Measurements from ENCODE around the gene ZNHIT2. TPM values are rescaled to one million over a fixed set of nuclear protein-coding genes. Genes with fewer than 3 reads are reported as not detected.

The ZNHIT2 gene
- total RNA-seq, 1 donor from 2014 or later = 35.3 TPM

GRCh38 chr11:65090628-65091027 is 26.9 kb downstream of the ZNHIT2 start:
- intact Hi-C loops (cut with DNase I) = no loop called here
- H3K9me3 ChIP-seq = no peaks in the 10 kb centered on the region
- TF ChIP-seq CTCF (IDR thresholded peaks at IDR 0.05) = no peak
- H3K27me3 ChIP-seq = no peaks in the 10 kb centered on the region
- H3K27ac ChIP-seq = no peak overlapping the region
- peaks cover 25 to 39% of the 10 kb centered on the region in 2 donors for H3K36me3 ChIP-seq
- H3K4me1 ChIP-seq = peaks cover 0 to 1% of the 10 kb centered on the region in 2 donors
- no peak overlapping the region for H3K4me3 ChIP-seq
- no peak for DNase-seq (ENCODE audit: low spot score in 2 of 2)

- no peak for DNase-seq (ENCODE audit: low spot score in 2 of 2)
- H3K27me3 ChIP-seq = no peaks in the 10 kb centered on the region
- H3K4me1 ChIP-seq = peaks cover 8 to 9% of the 10 kb centered on the region in 2 donors
- H3K27ac ChIP-seq = no peak overlapping the region
- H3K4me3 ChIP-seq = no peak overlapping the region
- no peak for TF ChIP-seq CTCF (IDR thresholded peaks at IDR 0.05)
- intact Hi-C loops (cut with DNase I) = loop anchor here (10.0 kb wide), 1 partner anchor 285 kb away; the partner anchor contains the start of gene MAP4K2
- H3K9me3 ChIP-seq = no peaks in the 10 kb centered on the region
- H3K36me3 ChIP-seq = peaks cover 28 to 43% of the 10 kb centered on the region in 2 donors
Measured at GRCh38 chr11:65089621-65090020, 27.9 kb downstream of the ZNHIT2 start.

- TF ChIP-seq CTCF (IDR thresholded peaks at IDR 0.05) = no peak
- intact Hi-C loops (cut with DNase I) = loop anchor here (10.0 kb wide), 1 partner anchor 283 kb away; the partner anchor contains the start of gene MAP4K2
- Histone ChIP-seq H3K36me3 (peaks cover 28 to 43% of the 10 kb centered on the region in 2 donors), H3K9me3 (no peaks in the 10 kb centered on the region), H3K27ac (no peak overlapping the region), H3K4me3 (no peak overlapping the region), H3K4me1 (peaks cover 10% of the 10 kb centered on the region in 2 donors), H3K27me3 (no peaks in the 10 kb centered on the region)
- DNase-seq (ENCODE audit: low spot score in 2 of 2) = no peak
Measured at GRCh38 chr11:65087827-65088226, 29.7 kb downstream of the ZNHIT2 start.

- no peak for TF ChIP-seq CTCF (IDR thresholded peaks at IDR 0.05)
- Histone ChIP-seq H3K27me3 (no peaks in the 10 kb centered on the region), H3K4me3 (no peak overlapping the region), H3K36me3 (peaks cover 28 to 43% of the 10 kb centered on the region in 2 donors), H3K27ac (no peak overlapping the region), H3K9me3 (no peaks in the 10 kb centered on the region), H3K4me1 (peaks cover 10% of the 10 kb centered on the region in 2 donors)
- intact Hi-C loops (cut with DNase I) = loop anchor here (10.0 kb wide), 1 partner anchor 282 kb away; the partner anchor contains the start of gene MAP4K2
- no peak for DNase-seq (ENCODE audit: low spot score in 2 of 2)
Measured at GRCh38 chr11:65087216-65087615, 30.3 kb downstream of the ZNHIT2 start.

- no peak for DNase-seq (ENCODE audit: low spot score in 2 of 2)
- peaks cover 28 to 43% of the 10 kb centered on the region in 2 donors for H3K36me3 ChIP-seq
- no peaks in the 10 kb centered on the region for H3K9me3 ChIP-seq
- H3K27me3 ChIP-seq = no peaks in the 10 kb centered on the region
- TF ChIP-seq CTCF (IDR thresholded peaks at IDR 0.05) = no peak
- H3K4me1 ChIP-seq = peaks cover 10% of the 10 kb centered on the region in 2 donors
- H3K4me3 ChIP-seq = no peak overlapping the region
- intact Hi-C loops (cut with DNase I) = loop anchor here (10.0 kb wide), 1 partner anchor 282 kb away; the partner anchor contains the start of gene MAP4K2
- no peak overlapping the region for H3K27ac ChIP-seq
Measured at GRCh38 chr11:65086809-65087208, 30.7 kb downstream of the ZNHIT2 start.

All from ascending aorta (tissue), 2 donors.